Glutamatergic neuron (in vitro differentiated cells): Measurements from ENCODE around the gene ZFYVE21. TPM values are rescaled to one million over a fixed set of nuclear protein-coding genes. Genes with fewer than 3 reads are reported as not detected.

Source experiments
- DNase-seq: peaks from one replicate; pipeline ENCODE4 v3.0.0; 2022
- H3K27ac Mint-ChIP-seq: one replicate; pipeline ENCODE4 v1.8.0; 2020; ENCODE audit warnings: mild to moderate bottlenecking, mixed read lengths, inconsistent platforms; ENCODE audit not compliant: unreplicated experiment
- H3K27me3 Mint-ChIP-seq: one replicate; pipeline ENCODE4 v1.8.0; 2020; ENCODE audit warnings: mild to moderate bottlenecking, moderate library complexity, mixed read lengths, inconsistent platforms; ENCODE audit not compliant: unreplicated experiment
- H3K36me3 Mint-ChIP-seq: one replicate; pipeline ENCODE4 v1.8.0; 2020; ENCODE audit warnings: mild to moderate bottlenecking, mixed read lengths, inconsistent platforms; ENCODE audit not compliant: unreplicated experiment
- H3K4me1 Mint-ChIP-seq: one replicate; pipeline ENCODE4 v1.8.0; 2020; ENCODE audit warnings: mild to moderate bottlenecking, low read depth, mixed read lengths, inconsistent platforms; ENCODE audit not compliant: unreplicated experiment
- H3K4me3 Mint-ChIP-seq: one replicate; pipeline ENCODE4 v1.8.0; 2020; ENCODE audit warnings: mild to moderate bottlenecking, mixed read lengths, inconsistent platforms; ENCODE audit not compliant: unreplicated experiment
- H3K9me3 Mint-ChIP-seq: one replicate; pipeline ENCODE4 v1.8.0; 2020; ENCODE audit warnings: mild to moderate bottlenecking, moderate library complexity, mixed read lengths, inconsistent platforms; ENCODE audit not compliant: unreplicated experiment
- total RNA-seq: library from RNA; stranded (reverse); fragmentation: NEBNext Ultra II Directional; extraction: Animal tissue kit (Norgen Biotek cat#: 25700); gene quantifications from one replicate; pipeline ENCODE4 v1.2.1, GENCODE V29; 2021; ENCODE audit not compliant: unreplicated experiment
- TF ChIP-seq, protein P1 (sequence below): fragments of 200-600 bp; sonication (generic); IDR thresholded peaks from one replicate; pipeline ENCODE4 v1.5.0; 2021; ENCODE audit not compliant: partially characterized antibody, unreplicated experiment

The ZFYVE21 gene
- total RNA-seq, 1 donor from 2014 or later = 49.1 TPM

DNA sequence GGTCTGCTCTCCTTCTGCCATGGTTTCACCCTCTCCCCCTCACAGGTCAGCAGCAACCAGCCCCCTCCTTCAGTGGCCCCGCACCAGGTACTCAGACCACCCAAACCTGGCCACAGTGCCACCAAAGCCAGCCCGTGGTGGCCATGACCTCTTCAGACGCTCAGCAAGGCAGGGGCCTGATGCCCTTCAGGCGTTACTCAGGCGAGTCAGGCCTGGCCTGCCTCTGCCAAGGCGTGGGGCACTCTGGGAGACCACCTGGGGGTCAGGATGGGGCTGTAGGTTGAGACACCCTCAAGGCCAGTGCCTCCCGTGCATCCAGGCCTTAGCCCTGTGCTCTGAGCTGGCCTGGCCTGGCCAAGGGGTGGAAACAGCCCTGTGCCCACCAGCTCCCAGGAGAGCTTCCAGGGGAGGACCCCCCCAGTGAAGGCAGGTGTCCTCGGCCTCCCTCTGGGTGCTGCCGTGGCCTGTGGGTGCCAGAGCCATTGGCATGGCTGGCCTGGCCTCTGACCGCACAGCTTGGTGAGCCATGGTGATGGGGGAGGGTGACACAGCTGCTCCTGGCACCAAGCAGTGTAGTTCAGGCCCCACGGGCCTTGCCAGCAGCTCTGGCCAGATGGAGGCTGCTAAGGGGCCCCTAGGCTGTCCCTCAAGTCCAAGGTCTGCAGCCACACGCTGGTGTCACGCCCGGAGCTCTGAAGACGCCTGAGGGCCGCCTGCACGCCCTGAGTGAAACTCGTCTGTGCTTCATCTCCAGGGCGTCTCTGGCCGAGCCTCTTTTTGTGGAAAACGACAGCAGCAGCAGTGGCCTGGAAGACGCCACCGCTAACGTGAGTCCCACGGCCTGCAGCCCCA lies 15.5 kb upstream of the ZFYVE21 start:
- Mint-ChIP-seq H3K4me1 (peaks cover 46% of the 10 kb centered on the region), H3K27ac (peak overlapping the region; percentile 64), H3K27me3 (peaks cover 38% of the 10 kb centered on the region), H3K36me3 (no peaks in the 10 kb centered on the region), H3K4me3 (no peak overlapping the region), H3K9me3 (peaks cover 49% of the 10 kb centered on the region)
- no peak for DNase-seq
- TF ChIP-seq, protein P1, sequence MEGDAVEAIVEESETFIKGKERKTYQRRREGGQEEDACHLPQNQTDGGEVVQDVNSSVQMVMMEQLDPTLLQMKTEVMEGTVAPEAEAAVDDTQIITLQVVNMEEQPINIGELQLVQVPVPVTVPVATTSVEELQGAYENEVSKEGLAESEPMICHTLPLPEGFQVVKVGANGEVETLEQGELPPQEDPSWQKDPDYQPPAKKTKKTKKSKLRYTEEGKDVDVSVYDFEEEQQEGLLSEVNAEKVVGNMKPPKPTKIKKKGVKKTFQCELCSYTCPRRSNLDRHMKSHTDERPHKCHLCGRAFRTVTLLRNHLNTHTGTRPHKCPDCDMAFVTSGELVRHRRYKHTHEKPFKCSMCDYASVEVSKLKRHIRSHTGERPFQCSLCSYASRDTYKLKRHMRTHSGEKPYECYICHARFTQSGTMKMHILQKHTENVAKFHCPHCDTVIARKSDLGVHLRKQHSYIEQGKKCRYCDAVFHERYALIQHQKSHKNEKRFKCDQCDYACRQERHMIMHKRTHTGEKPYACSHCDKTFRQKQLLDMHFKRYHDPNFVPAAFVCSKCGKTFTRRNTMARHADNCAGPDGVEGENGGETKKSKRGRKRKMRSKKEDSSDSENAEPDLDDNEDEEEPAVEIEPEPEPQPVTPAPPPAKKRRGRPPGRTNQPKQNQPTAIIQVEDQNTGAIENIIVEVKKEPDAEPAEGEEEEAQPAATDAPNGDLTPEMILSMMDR = no peak

GRCh38 chr14:103700753-103701490 lies 14.7 kb upstream of the ZFYVE21 start:
- peaks cover 36% of the 10 kb centered on the region for H3K27me3 Mint-ChIP-seq
- TF ChIP-seq, protein P1 = no peak
- H3K9me3 Mint-ChIP-seq = peaks cover 44% of the 10 kb centered on the region

GRCh38 chr14:103702095-103702494 lies 13.5 kb upstream of the ZFYVE21 start:
- H3K36me3 Mint-ChIP-seq = no peaks in the 10 kb centered on the region
- TF ChIP-seq, protein P1 = no peak
- peaks cover 35% of the 10 kb centered on the region for H3K9me3 Mint-ChIP-seq
- H3K27ac Mint-ChIP-seq = peak overlapping the region; percentile 17
- no peak overlapping the region for H3K4me3 Mint-ChIP-seq
- peaks cover 30% of the 10 kb centered on the region for H3K4me1 Mint-ChIP-seq
- peaks cover 30% of the 10 kb centered on the region for H3K27me3 Mint-ChIP-seq
- DNase-seq = no peak

More at GRCh38 chr14:103700753-103701490, 14.7 kb upstream of the ZFYVE21 start:
- no peak for DNase-seq
- Mint-ChIP-seq H3K4me1 (peaks cover 39% of the 10 kb centered on the region), H3K4me3 (no peak overlapping the region), H3K36me3 (no peaks in the 10 kb centered on the region), H3K27ac (peak overlapping the region; percentile 38)

GRCh38 chr14:103702497-103703432 lies 12.8 kb upstream of the ZFYVE21 start:
- Mint-ChIP-seq H3K27me3 (peaks cover 25% of the 10 kb centered on the region), H3K36me3 (no peaks in the 10 kb centered on the region), H3K4me1 (peaks cover 27% of the 10 kb centered on the region), H3K9me3 (peaks cover 31% of the 10 kb centered on the region), H3K4me3 (no peak overlapping the region), H3K27ac (peak overlapping the region; percentile 78)
- no peak for DNase-seq
- TF ChIP-seq, protein P1 = no peak
